ENCODE measurements around the gene CRACDL.

GRCh38 chr2:98809878-98810587 is 126.0 kb downstream of the CRACDL start:
- TF ChIP-seq CTCF (IDR thresholded peaks at IDR 0.05; ENCODE audit: extremely low read depth in 1 of 2, insufficient read depth in 1 of 2, low read depth in 1 of 2, low read length in 2 of 2) (no peak), FOS (IDR thresholded peaks at IDR 0.05; ENCODE audit: borderline replicate concordance, insufficient read depth, low read length) (no peak), POLR2A (IDR thresholded peaks at IDR 0.05; ENCODE audit: low read depth, low read length) (no peak), MAX (IDR thresholded peaks at IDR 0.05; ENCODE audit: insufficient read depth, insufficient read length) (no peak), EZH2 (IDR thresholded peaks at IDR 0.05; ENCODE audit: borderline replicate concordance, low read depth, low read length, severe bottlenecking) (no peak), POLR2AphosphoS5 (IDR thresholded peaks at IDR 0.05; ENCODE audit: insufficient read depth, low read depth, low read length) (no peak), MYC (IDR thresholded peaks at IDR 0.05; ENCODE audit: low read depth, low read length) (no peak)
